Measurements from ENCODE around the gene LRRC63. TPM values are rescaled to one million over a fixed set of nuclear protein-coding genes. Genes with fewer than 3 reads are reported as not detected.

LRRC63 gene
- total and polyA plus RNA-seq, 3 experiments from 2014 or later: 0.55 TPM; not detected in 1

DNA sequence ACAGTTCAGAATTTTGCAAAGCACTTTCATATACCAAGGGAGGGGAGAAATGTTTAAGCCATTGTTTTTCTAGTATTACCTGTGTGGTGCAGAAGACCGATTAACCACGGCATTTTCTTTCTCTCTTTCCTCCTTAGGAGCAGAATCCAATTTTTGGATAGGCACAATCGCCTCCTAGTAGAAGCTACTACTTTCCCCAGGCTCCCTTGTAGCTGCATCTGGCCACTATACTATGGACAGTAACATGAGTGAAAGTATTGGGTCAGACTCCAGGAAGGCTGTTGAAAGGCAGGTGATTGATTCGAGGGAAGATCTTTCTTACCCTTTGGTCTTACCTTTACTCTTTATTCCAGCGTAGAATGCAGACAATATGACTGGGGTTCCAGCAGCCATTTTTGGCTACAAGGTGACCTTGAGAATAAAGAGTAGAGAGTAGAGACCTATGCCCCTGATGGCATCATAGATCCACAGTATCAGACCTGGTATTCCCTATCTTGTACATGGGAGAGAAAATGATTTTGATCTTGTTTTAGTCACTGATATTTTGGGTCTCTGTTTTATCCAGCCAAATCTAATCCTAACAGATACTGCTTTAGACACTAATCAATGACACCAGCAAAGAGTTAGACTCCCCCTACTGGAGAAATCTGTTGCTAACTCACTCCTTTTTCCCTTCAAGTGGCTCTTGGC, 77.0 kb downstream of the LRRC63 start:
- H3K4me1 Mint-ChIP-seq: peaks cover 14 to 20% (median 17%) of the 10 kb centered on the region in 3 donors
- H3K9me3 ChIP-seq (ENCODE audit: low read length): no peaks in the 10 kb centered on the region
- peak in 2 of 5 donors; percentile 57 to 65 for DNase-seq
- no peak overlapping the region for H3K27ac ChIP-seq (ENCODE audit: low read depth, low read length)
- no peaks in the 10 kb centered on the region for H3K36me3 Mint-ChIP-seq
- ChIA-PET CTCF (interaction anchor here (1.0 to 4.2 kb wide), 7 partner anchors 10 to 162 kb away, joined by 3 to 26 read pairs (median 6); no protein-coding TSS in a partner anchor), POLR2A (interaction anchor here (0.6 kb wide), 1 partner anchor 107 kb away, joined by 8 read pairs; the partner anchor contains the start of gene LCP1)
- H3K27ac Mint-ChIP-seq: peak overlapping the region in 5 of 8 donors; percentile 35 to 79 (median 60)
- no peaks in the 10 kb centered on the region for H3K27me3 ChIP-seq (ENCODE audit: insufficient read depth, low read length, poor library complexity, severe bottlenecking)
- no peaks in the 10 kb centered on the region for H3K9me3 Mint-ChIP-seq
- no peaks in the 10 kb centered on the region for H3K36me3 ChIP-seq (ENCODE audit: insufficient read depth, low read length)
- no peak overlapping the region for H3K4me3 ChIP-seq (ENCODE audit: low read length)
- peaks cover 0 to 1% of the 10 kb centered on the region in 2 donors for H3K27me3 Mint-ChIP-seq
- peaks cover 3% of the 10 kb centered on the region for H3K4me1 ChIP-seq (ENCODE audit: insufficient read depth, low read length)
- H3K4me3 Mint-ChIP-seq: no peak overlapping the region

- no peak overlapping the region for H3K4me3 ChIP-seq (ENCODE audit: low read length)
- no peaks in the 10 kb centered on the region for H3K36me3 Mint-ChIP-seq
- ChIA-PET POLR2A (no interaction called here), CTCF (interaction anchor here (0.7 to 4.2 kb wide), 12 partner anchors 9 to 163 kb away, joined by 3 to 26 read pairs (median 4); no protein-coding TSS in a partner anchor)
- H3K27ac ChIP-seq (ENCODE audit: low read depth, low read length): no peak overlapping the region
- no peak for DNase-seq
- H3K4me3 Mint-ChIP-seq: no peak overlapping the region
- H3K27me3 ChIP-seq (ENCODE audit: insufficient read depth, low read length, poor library complexity, severe bottlenecking): no peaks in the 10 kb centered on the region
- peaks cover 0 to 1% of the 10 kb centered on the region in 2 donors for H3K27me3 Mint-ChIP-seq
- H3K9me3 Mint-ChIP-seq: no peaks in the 10 kb centered on the region
- H3K27ac Mint-ChIP-seq: peak overlapping the region in 6 of 8 donors; percentile 8 to 79 (median 54)
- H3K4me1 ChIP-seq (ENCODE audit: insufficient read depth, low read length): peaks cover 7% of the 10 kb centered on the region
- peaks cover 19 to 26% (median 23%) of the 10 kb centered on the region in 3 donors for H3K4me1 Mint-ChIP-seq
- no peaks in the 10 kb centered on the region for H3K9me3 ChIP-seq (ENCODE audit: low read length)
- no peaks in the 10 kb centered on the region for H3K36me3 ChIP-seq (ENCODE audit: insufficient read depth, low read length)
Measured at GRCh38 chr13:46289260-46289955, 77.7 kb downstream of the LRRC63 start.

GRCh38 chr13:46290434-46290833, 78.7 kb downstream of the LRRC63 start:
- no peak overlapping the region for H3K4me3 Mint-ChIP-seq
- Histone ChIP-seq H3K27ac (ENCODE audit: low read depth, low read length) (no peak overlapping the region), H3K27me3 (ENCODE audit: insufficient read depth, low read length, poor library complexity, severe bottlenecking) (no peaks in the 10 kb centered on the region), H3K9me3 (ENCODE audit: low read length) (no peaks in the 10 kb centered on the region), H3K36me3 (ENCODE audit: insufficient read depth, low read length) (no peaks in the 10 kb centered on the region), H3K4me3 (ENCODE audit: low read length) (no peak overlapping the region), H3K4me1 (ENCODE audit: insufficient read depth, low read length) (peaks cover 18% of the 10 kb centered on the region)
- peaks cover 25 to 35% (median 32%) of the 10 kb centered on the region in 3 donors for H3K4me1 Mint-ChIP-seq
- CTCF ChIA-PET: interaction anchor here (1.2 to 4.2 kb wide), 4 partner anchors 10 to 141 kb away, joined by 3 to 26 read pairs (median 12); no protein-coding TSS in a partner anchor
- H3K27ac Mint-ChIP-seq: peak overlapping the region in 6 of 8 donors; percentile 17 to 71 (median 60)
- POLR2A ChIA-PET: interaction anchor here (1.5 kb wide), 1 partner anchor 31 kb away, joined by 3 read pairs; no protein-coding TSS in a partner anchor
- DNase-seq: no peak
- H3K27me3 Mint-ChIP-seq: peaks cover 0 to 1% of the 10 kb centered on the region in 2 donors
- no peaks in the 10 kb centered on the region for H3K36me3 Mint-ChIP-seq
- H3K9me3 Mint-ChIP-seq: no peaks in the 10 kb centered on the region

DNA sequence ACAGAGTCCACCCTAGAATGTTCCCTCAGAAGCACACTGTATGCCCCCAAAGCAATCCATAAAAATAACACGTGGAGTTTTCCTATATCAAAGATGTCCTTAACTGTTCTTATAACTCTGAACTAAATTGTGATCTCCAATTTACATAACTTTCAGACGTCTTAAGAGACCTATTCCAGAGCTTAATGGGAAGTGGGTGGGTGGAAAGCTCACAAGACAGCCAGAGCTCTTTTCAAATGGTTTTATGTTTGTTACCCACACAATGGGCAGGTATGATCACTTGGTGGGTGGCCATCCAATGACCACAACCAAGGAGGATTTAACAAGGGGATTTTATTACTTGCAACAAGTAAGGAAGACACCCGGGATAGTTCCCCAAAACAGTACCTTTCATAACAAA, 81.7 kb downstream of the LRRC63 start:
- H3K4me3 ChIP-seq (ENCODE audit: low read length): no peak overlapping the region
- ChIA-PET CTCF (interaction anchor here (2.5 kb wide), 1 partner anchor 28 kb away, joined by 12 read pairs; no protein-coding TSS in a partner anchor), POLR2A (no interaction called here)
- H3K27ac Mint-ChIP-seq: peak overlapping the region; percentile 34 to 89 (median 82)
- no peaks in the 10 kb centered on the region for H3K36me3 Mint-ChIP-seq
- H3K27me3 ChIP-seq (ENCODE audit: insufficient read depth, low read length, poor library complexity, severe bottlenecking): no peaks in the 10 kb centered on the region
- no peaks in the 10 kb centered on the region for H3K36me3 ChIP-seq (ENCODE audit: insufficient read depth, low read length)
- H3K9me3 Mint-ChIP-seq: no peaks in the 10 kb centered on the region
- DNase-seq: no peak
- H3K9me3 ChIP-seq (ENCODE audit: low read length): no peaks in the 10 kb centered on the region
- peak overlapping the region in 2 of 7 donors; percentile 51 to 62 for H3K4me3 Mint-ChIP-seq
- H3K4me1 ChIP-seq (ENCODE audit: insufficient read depth, low read length): peaks cover 47% of the 10 kb centered on the region
- no peaks in the 10 kb centered on the region for H3K27me3 Mint-ChIP-seq
- H3K27ac ChIP-seq (ENCODE audit: low read depth, low read length): no peak overlapping the region
- peaks cover 50 to 65% (median 60%) of the 10 kb centered on the region in 3 donors for H3K4me1 Mint-ChIP-seq

DNA sequence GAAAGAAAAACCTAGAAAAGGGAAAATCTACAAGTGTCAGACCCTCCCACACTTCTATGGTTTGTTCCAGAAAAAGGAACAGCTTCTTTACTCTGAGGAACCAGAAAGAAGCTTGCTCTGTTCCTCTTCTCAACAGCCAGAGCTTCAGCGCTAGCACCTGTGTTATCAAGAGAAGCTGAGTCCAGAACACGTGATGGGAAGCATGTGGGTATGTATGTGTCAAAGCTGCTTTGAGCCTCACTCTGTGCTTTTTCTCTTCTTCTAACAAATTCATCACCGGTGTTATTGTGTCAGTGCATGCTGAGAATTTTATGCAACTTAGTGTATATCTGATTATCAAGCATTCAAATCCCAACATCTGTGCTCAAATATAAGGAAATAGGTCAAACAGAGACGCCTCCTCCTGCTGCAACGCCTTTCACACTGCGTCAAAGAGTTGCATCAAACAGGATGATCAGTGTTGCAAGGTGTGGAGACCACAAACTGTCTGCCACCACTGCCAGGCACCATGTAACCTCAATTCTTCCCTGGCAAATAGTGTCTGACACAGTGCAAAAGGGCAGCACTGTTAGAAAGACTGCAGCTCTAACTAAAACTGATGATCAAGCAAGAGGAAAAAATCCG, 83.9 kb downstream of the LRRC63 start:
- peak; percentile 59 to 92 (median 88) for DNase-seq
- peak overlapping the region; percentile 5 to 83 (median 63) for H3K4me3 Mint-ChIP-seq
- CTCF ChIA-PET: interaction anchor here (1.1 to 2.6 kb wide), 12 partner anchors 26 to 169 kb away, joined by 3 to 29 read pairs (median 6); partner anchors contain the start of gene LCP1
- Histone ChIP-seq H3K36me3 (ENCODE audit: insufficient read depth, low read length) (no peaks in the 10 kb centered on the region), H3K4me3 (ENCODE audit: low read length) (peak overlapping the region; percentile 9), H3K9me3 (ENCODE audit: low read length) (no peaks in the 10 kb centered on the region), H3K27me3 (ENCODE audit: insufficient read depth, low read length, poor library complexity, severe bottlenecking) (no peaks in the 10 kb centered on the region), H3K27ac (ENCODE audit: low read depth, low read length) (peak overlapping the region; percentile 43), H3K4me1 (ENCODE audit: insufficient read depth, low read length) (peaks cover 47% of the 10 kb centered on the region)
- H3K36me3 Mint-ChIP-seq: peaks cover 0 to 6% (median 0%) of the 10 kb centered on the region in 3 donors
- H3K4me1 Mint-ChIP-seq: peaks cover 50 to 62% (median 61%) of the 10 kb centered on the region in 3 donors
- H3K9me3 Mint-ChIP-seq: peaks cover 0 to 7% (median 0%) of the 10 kb centered on the region in 5 donors
- POLR2A ChIA-PET: interaction anchor here (0.8 to 1.9 kb wide), 12 partner anchors 9 to 448 kb away, joined by 3 to 9 read pairs (median 4); partner anchors contain the start of gene ZC3H13
- peaks cover 0 to 2% of the 10 kb centered on the region in 2 donors for H3K27me3 Mint-ChIP-seq
- H3K27ac Mint-ChIP-seq: peak overlapping the region; percentile 82 to 99 (median 96)

- peak overlapping the region; percentile 82 to 99 (median 96) for H3K27ac Mint-ChIP-seq
- H3K27ac ChIP-seq (ENCODE audit: low read depth, low read length): peak overlapping the region; percentile 43
Measured at GRCh38 chr13:46296115-46296822, 84.5 kb downstream of the LRRC63 start.

More at GRCh38 chr13:46296115-46296822, 84.5 kb downstream of the LRRC63 start:
- Histone ChIP-seq H3K36me3 (ENCODE audit: insufficient read depth, low read length) (no peaks in the 10 kb centered on the region), H3K4me3 (ENCODE audit: low read length) (peak overlapping the region; percentile 11), H3K9me3 (ENCODE audit: low read length) (no peaks in the 10 kb centered on the region), H3K4me1 (ENCODE audit: insufficient read depth, low read length) (peaks cover 47% of the 10 kb centered on the region), H3K27me3 (ENCODE audit: insufficient read depth, low read length, poor library complexity, severe bottlenecking) (no peaks in the 10 kb centered on the region)
- Mint-ChIP-seq H3K27me3 (peaks cover 0 to 2% of the 10 kb centered on the region in 2 donors), H3K4me1 (peaks cover 50 to 62% (median 61%) of the 10 kb centered on the region in 3 donors), H3K4me3 (peak overlapping the region; percentile 5 to 83 (median 63)), H3K36me3 (peaks cover 0 to 6% (median 0%) of the 10 kb centered on the region in 3 donors), H3K9me3 (peaks cover 0 to 7% (median 0%) of the 10 kb centered on the region in 5 donors)
- POLR2A ChIA-PET: interaction anchor here (0.9 to 1.9 kb wide), 11 partner anchors 10 to 449 kb away, joined by 3 to 9 read pairs (median 4); partner anchors contain the start of gene ZC3H13
- CTCF ChIA-PET: interaction anchor here (1.1 to 2.6 kb wide), 12 partner anchors 20 to 170 kb away, joined by 3 to 29 read pairs (median 6); partner anchors contain the start of gene LCP1
- peak in 1 of 5 donors; percentile 80 for DNase-seq

Measured in CD8-positive, alpha-beta memory T cell (primary cell).